Gastrocnemius medialis (tissue), 4 donors: Measurements from ENCODE around the gene PGK1. TPM values are rescaled to one million over a fixed set of nuclear protein-coding genes. Genes with fewer than 3 reads are reported as not detected.

ENCODE experiments used
- ATAC-seq, 2 donors: fragments of 150-250 bp; one replicate each; pipeline ENCODE4 v1.9.1; 2016
- DNase-seq, 2 donors: peaks; one replicate each; pipeline ENCODE4 v3.0.0-alpha.2; 2019
- H3K27ac ChIP-seq, 4 donors: fragments of 200-600 bp; sonication (generic); 1 replicate in 1 of 4; 2 replicates in 3 of 4; pipeline ENCODE4 v1.5.1; 2016 to 2018; ENCODE audit warnings: mild to moderate bottlenecking in 2 of 4, moderate library complexity in 1 of 4
- H3K27me3 ChIP-seq, 3 donors: fragments of 200-600 bp; sonication (generic) in 2 of 3; 1 replicate in 1 of 3; 2 replicates in 2 of 3; pipeline versions ENCODE4 v1.5.1 to v1.6.0; 2016 to 2019; ENCODE audit warnings: mild to moderate bottlenecking in 1 of 3, moderate library complexity in 1 of 3
- H3K36me3 ChIP-seq, 2 donors: fragments of 200-600 bp; sonication (generic) in 1 of 2; one replicate each; pipeline ENCODE4 v1.5.1; 2017 to 2018
- H3K4me1 ChIP-seq, 2 donors: fragments of 200-600 bp; sonication (generic) in 1 of 2; one replicate each; pipeline ENCODE4 v1.5.1; 2016 to 2017; ENCODE audit warnings: mild to moderate bottlenecking in 2 of 2
- H3K4me3 ChIP-seq, 4 donors: fragments of 200-600 bp; sonication (generic) in 3 of 4; 1 replicate in 1 of 4; 2 replicates in 3 of 4; pipeline ENCODE4 v1.5.1; 2016 to 2019; ENCODE audit warnings: mild to moderate bottlenecking in 2 of 4
- H3K9me3 ChIP-seq, 3 donors: fragments of 200-600 bp; sonication (generic) in 2 of 3; 1 replicate in 1 of 3; 2 replicates in 2 of 3; pipeline ENCODE4 v1.5.1; 2016 to 2019
- POLR2A ChIP-seq, 2 donors: fragments of 450-650 bp; IDR thresholded peaks; one replicate each; pipeline ENCODE4 v1.6.1; 2017; ENCODE audit warnings: antibody characterized with exemption in 2 of 2, mild to moderate bottlenecking in 2 of 2, moderate library complexity in 2 of 2
- in situ Hi-C, 4 donors: fragments of 200-750 bp; cut with MboI; loops; one replicate each; pipeline versions ENCODE4 v1.15.0 to v1.8.0; 2017; ENCODE audit warnings: low sequenced_read_pairs in 4 of 4
- intact Hi-C: fragments of 100-400 bp; cut with DNase I; formaldehyde crosslinking; loops from one replicate; pipeline ENCODE4 v1.15.1; 2023; ENCODE audit warnings: low total_unique reads
- total RNA-seq, 4 donors: library from RNA; depleted of rRNA; stranded (reverse); fragments of >200 nt; gene quantifications; one replicate each; pipeline versions ENCODE4 v1.1.0 to v1.2.3, GENCODE V29; 2016
- TF ChIP-seq, protein P1 (sequence below), 5 experiments: fragments of 450-650 bp in 3 of 5; fragments of 200-600 bp in 2 of 5; sonication (generic) in 2 of 5; IDR thresholded peaks in 4 of 5; conservative IDR thresholded peaks in 1 of 5; 1 replicate in 4 of 5; 2 replicates in 1 of 5; pipeline ENCODE4 v1.5.1; 2016 to 2019; ENCODE audit warnings: antibody characterized with exemption in 5 of 5, mild to moderate bottlenecking in 3 of 5, moderate library complexity in 3 of 5

The PGK1 gene
- total RNA-seq, 4 donors from 2014 or later = 220 to 392 (median 310) TPM

DNA sequence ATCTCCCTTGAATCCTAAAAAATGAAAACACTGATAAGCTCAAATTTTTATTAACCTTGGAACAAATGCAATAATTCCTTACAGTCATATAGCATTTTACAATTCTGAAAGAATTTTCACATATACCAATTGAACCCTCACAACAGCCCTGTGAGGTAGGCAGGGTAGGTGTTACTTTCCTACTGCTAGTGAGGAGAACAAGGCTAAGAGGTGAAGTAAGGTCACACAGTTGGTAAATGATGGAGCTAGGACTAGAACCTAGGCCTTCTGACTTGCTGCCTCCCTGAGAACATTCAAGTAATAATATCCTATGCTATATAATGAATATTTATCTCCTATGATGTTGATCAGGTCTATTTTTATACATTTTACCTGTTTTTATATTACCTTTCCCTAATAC, 25.7 kb downstream of the PGK1 start:
- TF ChIP-seq POLR2A (IDR thresholded peaks at IDR 0.05) = no peak
- TF ChIP-seq, protein P1, sequence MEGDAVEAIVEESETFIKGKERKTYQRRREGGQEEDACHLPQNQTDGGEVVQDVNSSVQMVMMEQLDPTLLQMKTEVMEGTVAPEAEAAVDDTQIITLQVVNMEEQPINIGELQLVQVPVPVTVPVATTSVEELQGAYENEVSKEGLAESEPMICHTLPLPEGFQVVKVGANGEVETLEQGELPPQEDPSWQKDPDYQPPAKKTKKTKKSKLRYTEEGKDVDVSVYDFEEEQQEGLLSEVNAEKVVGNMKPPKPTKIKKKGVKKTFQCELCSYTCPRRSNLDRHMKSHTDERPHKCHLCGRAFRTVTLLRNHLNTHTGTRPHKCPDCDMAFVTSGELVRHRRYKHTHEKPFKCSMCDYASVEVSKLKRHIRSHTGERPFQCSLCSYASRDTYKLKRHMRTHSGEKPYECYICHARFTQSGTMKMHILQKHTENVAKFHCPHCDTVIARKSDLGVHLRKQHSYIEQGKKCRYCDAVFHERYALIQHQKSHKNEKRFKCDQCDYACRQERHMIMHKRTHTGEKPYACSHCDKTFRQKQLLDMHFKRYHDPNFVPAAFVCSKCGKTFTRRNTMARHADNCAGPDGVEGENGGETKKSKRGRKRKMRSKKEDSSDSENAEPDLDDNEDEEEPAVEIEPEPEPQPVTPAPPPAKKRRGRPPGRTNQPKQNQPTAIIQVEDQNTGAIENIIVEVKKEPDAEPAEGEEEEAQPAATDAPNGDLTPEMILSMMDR (IDR thresholded peaks at IDR 0.05 in 4 of 5, conservative IDR thresholded peaks at IDR 0.05 in 1 of 5) = no peak
- Histone ChIP-seq H3K9me3 (no peaks in the 10 kb centered on the region), H3K27ac (no peak overlapping the region), H3K4me1 (peaks cover 0 to 3% of the 10 kb centered on the region in 2 donors), H3K4me3 (no peak overlapping the region), H3K36me3 (peaks cover 0 to 19% of the 10 kb centered on the region in 2 donors), H3K27me3 (no peaks in the 10 kb centered on the region)
- in situ Hi-C loops = no loop called here
- DNase-seq (no peak), ATAC-seq (no peak)
- intact Hi-C loops = no loop called here

DNA sequence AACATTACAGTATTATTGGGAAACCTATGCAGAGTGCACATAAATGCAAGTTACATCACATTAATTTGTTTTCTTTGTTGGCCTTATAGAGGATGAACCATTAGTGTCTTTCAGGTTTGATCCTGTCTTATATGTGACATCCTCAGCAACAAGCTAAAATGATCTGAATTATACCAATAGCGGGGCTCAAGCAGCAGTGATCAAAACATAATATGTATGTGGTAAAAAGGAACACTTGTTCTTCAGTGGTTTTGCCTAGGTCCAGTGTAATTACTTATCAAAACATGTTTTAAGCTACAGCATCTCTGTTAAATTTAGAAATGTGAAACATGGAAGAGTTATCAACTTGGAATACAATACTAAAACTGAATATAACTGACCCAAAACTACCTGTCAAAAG, 26.3 kb downstream of the PGK1 start:
- intact Hi-C loops = no loop called here
- Histone ChIP-seq H3K4me1 (peaks cover 0 to 3% of the 10 kb centered on the region in 2 donors), H3K9me3 (no peaks in the 10 kb centered on the region), H3K27ac (no peak overlapping the region), H3K4me3 (no peak overlapping the region), H3K36me3 (peaks cover 0 to 12% of the 10 kb centered on the region in 2 donors), H3K27me3 (no peaks in the 10 kb centered on the region)
- in situ Hi-C loops = no loop called here
- TF ChIP-seq, protein P1 (IDR thresholded peaks at IDR 0.05 in 4 of 5, conservative IDR thresholded peaks at IDR 0.05 in 1 of 5) = no peak
- no peak for TF ChIP-seq POLR2A (IDR thresholded peaks at IDR 0.05)
- DNase-seq (no peak), ATAC-seq (no peak)

DNA sequence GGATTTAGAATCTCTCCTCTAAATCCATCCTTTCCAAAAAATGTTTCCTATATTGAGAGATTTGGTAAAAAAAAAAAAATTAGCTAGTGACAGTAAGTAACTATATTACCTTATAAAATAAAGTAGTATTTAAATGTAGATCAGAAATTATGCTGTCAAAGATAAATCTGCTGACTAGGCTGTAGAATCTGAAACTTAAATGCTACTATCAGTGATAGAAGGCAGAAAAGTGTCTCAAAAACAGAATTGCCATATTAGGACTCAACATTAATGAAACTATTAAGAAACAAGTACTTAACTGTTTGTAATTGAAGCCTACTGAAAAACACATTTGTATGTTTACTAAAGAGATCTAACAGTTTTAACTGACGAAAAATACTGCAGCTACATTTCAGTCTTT, 27.1 kb downstream of the PGK1 start:
- H3K9me3 ChIP-seq = no peaks in the 10 kb centered on the region
- TF ChIP-seq, protein P1 (IDR thresholded peaks at IDR 0.05 in 4 of 5, conservative IDR thresholded peaks at IDR 0.05 in 1 of 5) = no peak
- TF ChIP-seq POLR2A (IDR thresholded peaks at IDR 0.05) = no peak
- intact Hi-C loops = no loop called here
- H3K4me1 ChIP-seq = peaks cover 0 to 3% of the 10 kb centered on the region in 2 donors
- H3K36me3 ChIP-seq = peaks cover 0 to 12% of the 10 kb centered on the region in 2 donors
- no peaks in the 10 kb centered on the region for H3K27me3 ChIP-seq
- DNase-seq (no peak), ATAC-seq (no peak)
- no peak overlapping the region for H3K4me3 ChIP-seq
- no peak overlapping the region for H3K27ac ChIP-seq
- in situ Hi-C loops = no loop called here

DNA sequence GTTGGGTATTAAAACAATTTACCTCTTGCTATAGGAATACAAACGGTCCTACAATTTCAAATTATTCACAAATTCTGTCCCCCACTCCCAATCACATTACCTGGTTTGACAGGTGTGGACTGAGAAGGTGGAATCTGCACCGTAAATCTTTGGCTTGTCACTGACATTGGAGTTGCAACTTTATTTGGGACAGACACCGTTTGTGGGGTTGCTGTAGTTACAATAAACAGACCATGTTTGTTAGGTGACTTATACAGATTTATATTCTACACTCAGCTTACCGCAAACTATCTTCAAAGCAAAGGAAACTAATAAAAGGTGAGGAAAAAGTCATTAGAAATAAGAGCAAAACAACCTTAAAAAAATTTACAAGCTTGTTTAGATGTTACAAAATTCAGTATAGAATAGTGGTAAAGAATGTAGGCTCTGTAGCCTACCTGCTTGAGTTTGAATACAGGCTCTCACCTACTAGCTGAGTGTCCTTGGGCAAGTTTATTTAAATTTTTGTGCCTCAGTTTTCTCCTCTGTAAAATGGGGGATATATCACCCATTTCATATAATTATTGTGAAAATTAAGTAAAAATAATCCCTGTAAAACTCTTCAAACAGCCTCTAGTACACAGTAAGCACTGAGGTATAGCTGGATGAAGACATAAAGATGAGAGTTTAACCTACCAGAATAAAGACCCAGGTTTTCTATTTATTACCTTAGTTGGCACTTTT, 29.4 kb downstream of the PGK1 start:
- in situ Hi-C loops = no loop called here
- ATAC-seq (no peak), DNase-seq (no peak)
- no peak overlapping the region for H3K27ac ChIP-seq
- no peak for TF ChIP-seq POLR2A (IDR thresholded peaks at IDR 0.05)
- TF ChIP-seq, protein P1 (IDR thresholded peaks at IDR 0.05 in 4 of 5, conservative IDR thresholded peaks at IDR 0.05 in 1 of 5) = no peak
- H3K36me3 ChIP-seq = no peaks in the 10 kb centered on the region
- intact Hi-C loops = no loop called here
- no peaks in the 10 kb centered on the region for H3K9me3 ChIP-seq
- H3K4me3 ChIP-seq = no peak overlapping the region
- H3K27me3 ChIP-seq = peaks cover 0 to 2% (median 0%) of the 10 kb centered on the region in 3 donors
- H3K4me1 ChIP-seq = peaks cover 0 to 3% of the 10 kb centered on the region in 2 donors
